NCI-H82 treated with DMSO at 0.1 percent for 48 hours (cell line): ENCODE data around the gene PTPRN2.

Experiments
- DNase-seq: peaks from one replicate; lab custom pipeline; 2025; ENCODE audit not compliant: unreplicated experiment; lab: John Stamatoyannopoulos, UW

PTPRN2 gene

DNA sequence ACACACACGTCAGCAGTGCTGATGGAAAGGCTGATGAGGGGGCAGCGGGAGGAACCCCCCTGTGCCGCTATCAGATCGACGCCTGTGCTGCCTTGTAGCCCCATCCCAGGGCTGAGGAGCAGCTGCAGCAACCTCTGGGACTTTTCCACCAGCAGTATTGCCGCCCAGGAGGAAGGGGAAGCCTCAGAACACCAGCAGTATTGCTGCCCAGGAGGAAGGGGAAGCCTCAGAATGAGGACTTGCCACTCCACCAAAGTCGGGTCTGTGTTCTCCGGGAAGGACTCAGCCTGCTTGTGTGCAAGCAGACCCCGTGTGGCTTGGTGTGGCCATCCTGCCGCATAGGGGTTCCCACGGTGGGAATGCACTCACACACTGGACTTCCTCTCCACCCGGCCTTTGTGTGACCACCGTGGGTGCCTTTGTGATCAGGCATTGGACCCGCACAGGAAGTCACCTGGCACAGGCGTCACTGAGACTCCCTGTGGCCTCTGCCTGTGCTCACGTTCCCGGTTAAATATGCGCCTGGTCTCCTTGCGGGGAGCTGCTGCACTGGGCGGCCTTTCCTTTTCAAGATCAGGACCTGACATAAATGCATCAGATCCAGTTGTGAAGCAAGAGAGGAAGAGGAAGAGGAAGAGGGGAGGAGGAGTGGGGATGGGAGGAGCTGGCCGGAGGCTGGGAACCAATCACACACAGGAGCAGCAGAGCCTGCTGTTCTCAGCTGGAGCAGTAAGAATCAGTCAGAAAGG lies 1002.3 kb downstream of the PTPRN2 start:
- DNase-seq: no peak

- no peak for DNase-seq
These were observed 1003.2 kb downstream of the PTPRN2 start for GRCh38 chr7:157584420-157584819.

GRCh38 chr7:157581740-157582139 lies 1005.9 kb downstream of the PTPRN2 start:
- no peak for DNase-seq

- DNase-seq: no peak
These were observed 1007.3 kb downstream of the PTPRN2 start for GRCh38 chr7:157580324-157580723.

- DNase-seq: no peak
These were observed 1008.2 kb downstream of the PTPRN2 start for GRCh38 chr7:157579425-157579824.

DNA sequence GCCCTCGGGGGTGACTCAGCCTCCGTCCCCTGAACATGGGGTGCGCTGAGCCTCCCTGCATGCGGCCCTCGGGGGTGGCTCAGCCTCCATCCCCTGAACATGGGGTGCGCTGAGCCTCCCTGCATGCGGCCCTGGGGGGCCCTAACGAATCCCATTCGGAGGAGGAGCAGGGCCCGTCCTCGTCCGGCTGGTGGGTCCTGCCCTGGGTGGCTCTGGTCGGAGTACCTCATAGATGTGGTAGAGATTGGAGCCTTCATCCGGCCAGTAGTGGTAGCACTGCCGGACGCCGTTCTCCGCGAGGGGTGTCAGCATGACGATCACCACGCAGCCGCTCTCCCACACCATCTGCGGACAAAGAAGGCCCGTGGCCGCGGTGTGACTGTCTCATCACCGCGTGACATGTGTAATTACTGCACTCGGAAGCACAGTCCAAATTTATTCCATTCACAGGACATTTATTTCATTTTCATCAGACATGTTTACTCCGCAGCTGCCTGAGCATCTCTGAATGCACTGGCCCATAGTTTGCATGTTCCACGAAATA lies 1009.8 kb downstream of the PTPRN2 start:
- no peak for DNase-seq

DNA sequence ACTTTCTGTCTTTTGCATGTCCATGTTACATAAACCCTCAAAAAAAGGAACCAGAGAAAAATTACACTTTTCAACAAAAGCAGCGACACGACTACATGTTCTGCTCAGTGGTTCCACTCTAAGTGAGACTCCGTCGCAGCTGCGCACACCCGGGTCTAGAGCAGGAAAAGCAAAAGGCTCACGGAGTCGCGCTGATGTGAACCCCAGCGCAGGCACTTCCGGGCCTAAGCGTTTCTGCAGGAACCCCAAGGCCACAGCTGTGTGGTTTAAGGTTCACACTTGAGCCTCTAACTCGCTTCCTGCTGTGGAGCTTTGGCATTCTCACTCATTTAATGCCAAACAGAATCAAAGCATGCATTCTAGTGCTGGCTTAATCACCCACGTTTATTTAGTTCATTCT lies 1010.6 kb downstream of the PTPRN2 start:
- DNase-seq: no peak

GRCh38 chr7:157576415-157576814 lies 1011.2 kb downstream of the PTPRN2 start:
- no peak for DNase-seq

DNA sequence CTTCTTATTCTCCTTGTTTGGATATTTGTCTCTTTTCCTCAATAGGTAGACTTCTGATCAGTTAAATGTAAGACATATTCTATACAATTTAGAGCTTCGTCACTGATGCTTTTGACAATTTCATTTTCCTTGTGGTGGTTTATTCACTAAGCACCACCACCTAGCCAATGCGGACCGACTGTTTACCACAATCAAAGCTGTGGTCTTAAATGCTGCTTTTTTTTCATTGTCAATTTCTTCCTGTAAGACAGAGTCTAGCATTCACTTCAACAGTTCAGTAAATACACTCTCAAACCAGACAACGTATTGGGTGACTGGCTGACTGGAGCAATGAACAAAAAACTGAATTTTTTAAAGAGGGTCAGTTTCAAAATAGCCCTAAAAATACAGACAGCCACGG lies 1011.8 kb downstream of the PTPRN2 start:
- DNase-seq: no peak

GRCh38 chr7:157574914-157575586 lies 1012.6 kb downstream of the PTPRN2 start:
- DNase-seq: no peak

DNA sequence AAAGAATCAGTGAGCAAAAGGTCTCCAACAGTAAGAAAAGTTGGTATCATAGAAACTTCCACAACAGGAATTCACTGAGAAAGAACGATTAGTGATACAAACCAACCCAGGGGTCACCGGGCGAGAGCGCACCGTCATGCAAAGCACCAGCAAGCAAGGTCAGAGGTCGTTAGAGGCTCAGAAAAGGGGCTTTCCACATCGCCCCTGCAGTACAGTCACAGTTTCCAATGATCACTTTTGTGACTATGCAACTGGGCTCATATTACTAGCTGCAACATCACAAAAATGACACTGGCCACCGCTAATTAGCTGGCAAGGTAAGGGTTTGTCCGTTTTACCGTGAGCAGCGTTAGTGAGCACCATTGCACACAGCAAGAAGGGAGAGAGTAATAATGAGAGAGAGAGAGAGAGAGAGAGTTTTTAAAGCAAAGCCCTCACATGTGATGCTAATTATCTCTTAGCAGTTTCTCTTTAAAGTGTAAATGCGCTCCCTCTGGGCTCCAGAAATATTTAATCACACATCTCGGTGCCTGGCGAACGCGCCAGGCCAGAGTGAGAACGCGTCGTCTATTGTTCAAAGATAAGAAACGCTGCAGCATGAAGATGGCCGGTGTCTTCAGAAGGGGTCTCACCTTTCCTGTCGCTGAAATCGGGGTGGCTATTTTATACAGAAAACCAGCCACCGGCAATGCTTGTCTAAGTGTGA lies 1013.4 kb downstream of the PTPRN2 start:
- no peak for DNase-seq

GRCh38 chr7:157573244-157573643 lies 1014.4 kb downstream of the PTPRN2 start:
- no peak for DNase-seq

- DNase-seq: no peak
These were observed 1015.0 kb downstream of the PTPRN2 start for GRCh38 chr7:157572622-157573021.

- DNase-seq: no peak
These were observed 1017.0 kb downstream of the PTPRN2 start for GRCh38 chr7:157570531-157571200.

DNA sequence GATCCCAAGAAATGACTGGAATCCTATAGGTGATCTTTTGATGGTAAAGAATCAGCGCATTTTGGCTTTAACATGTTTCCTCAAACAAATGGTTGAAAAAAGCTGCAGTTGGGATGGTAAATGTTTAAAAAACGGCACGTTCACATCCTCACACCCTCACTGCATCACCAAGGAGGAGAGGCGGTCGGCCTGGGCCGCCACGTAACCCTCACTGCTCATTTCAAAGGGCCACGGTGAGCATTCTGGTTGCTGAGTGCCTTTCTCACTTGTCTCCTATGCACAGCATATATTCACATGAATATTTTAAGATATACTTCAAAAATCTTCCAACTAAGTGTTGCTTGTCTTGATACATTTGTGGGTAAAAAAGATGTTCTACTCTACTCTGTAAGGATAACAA lies 1017.7 kb downstream of the PTPRN2 start:
- no peak for DNase-seq

- no peak for DNase-seq
These were observed 1018.6 kb downstream of the PTPRN2 start for GRCh38 chr7:157568770-157569584.

GRCh38 chr7:157568106-157568769 lies 1019.4 kb downstream of the PTPRN2 start:
- no peak for DNase-seq

DNA sequence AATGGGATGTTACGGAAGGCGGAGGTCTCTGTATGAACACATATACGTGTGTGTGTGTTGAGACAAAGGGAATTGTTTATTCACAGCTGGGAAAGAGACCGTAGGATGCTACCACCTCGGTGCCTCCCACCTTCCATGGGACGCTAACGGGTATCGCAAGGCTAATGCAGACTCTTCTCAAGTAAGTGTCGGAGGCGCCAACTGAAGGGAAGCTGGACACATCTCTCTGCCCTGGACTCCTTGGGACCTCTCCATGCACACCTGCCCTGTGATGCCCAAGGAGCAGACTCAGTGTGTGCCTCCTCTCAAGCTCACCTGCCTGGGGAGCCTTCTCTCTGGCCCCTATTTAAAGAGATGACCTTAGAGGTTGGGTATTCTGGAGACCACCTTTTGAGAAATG lies 1020.0 kb downstream of the PTPRN2 start:
- no peak for DNase-seq

GRCh38 chr7:157566631-157567006 lies 1021.0 kb downstream of the PTPRN2 start:
- DNase-seq: no peak
